Ectodermal cell (in vitro differentiated cells): ENCODE measurements around the gene PDZRN3.

Source experiments
- H3K27ac ChIP-seq: 2 replicates; pipeline ENCODE4 v1.7.0; 2013; ENCODE audit warnings: mild to moderate bottlenecking, low read depth, low read length; ENCODE audit not compliant: insufficient read depth, poor library complexity, severe bottlenecking
- H3K27me3 ChIP-seq: 2 replicates; pipeline ENCODE4 v1.7.0; 2013; ENCODE audit warnings: mild to moderate bottlenecking, low read length; ENCODE audit not compliant: insufficient read depth, control insufficient read depth, poor library complexity, severe bottlenecking
- H3K36me3 ChIP-seq: one replicate; pipeline ENCODE4 v1.7.0; 2013; ENCODE audit warnings: low read length; ENCODE audit not compliant: control insufficient read depth, insufficient read depth
- H3K4me1 ChIP-seq: one replicate; pipeline ENCODE4 v1.7.0; 2013; ENCODE audit warnings: low read length; ENCODE audit not compliant: control insufficient read depth, insufficient read depth
- H3K4me3 ChIP-seq: 2 replicates; pipeline ENCODE4 v1.7.0; 2013; ENCODE audit warnings: low read depth, low read length, control low read depth; ENCODE audit not compliant: insufficient read depth
- H3K9me3 ChIP-seq: 2 replicates; pipeline ENCODE4 v1.7.0; 2013; ENCODE audit warnings: mild to moderate bottlenecking, low read length, moderate library complexity; ENCODE audit not compliant: control insufficient read depth
- WGBS, 2 experiments: methylation state at CpG; one replicate each; pipeline ENCODE4 v1.1.7; 2013; ENCODE audit warnings: missing lambda C conversion rate in 2 of 2; 5-methylcytosine and 5-hydroxymethylcytosine counted together

PDZRN3 gene

GRCh38 chr3:73401616-73402279, 223.0 kb downstream of the PDZRN3 start:
- no peaks in the 10 kb centered on the region for H3K36me3 ChIP-seq
- 91 to 94% methylated on average over 7 of the region's 7 CpGs for WGBS, 2 experiments
- H3K9me3 ChIP-seq, result no peaks in the 10 kb centered on the region
- H3K4me3 ChIP-seq, result no peak overlapping the region
- H3K27me3 ChIP-seq, result no peaks in the 10 kb centered on the region
- H3K27ac ChIP-seq, result no peak overlapping the region
- peaks cover 13% of the 10 kb centered on the region for H3K4me1 ChIP-seq

- Histone ChIP-seq H3K36me3 (no peaks in the 10 kb centered on the region), H3K27ac (no peak overlapping the region), H3K4me3 (no peak overlapping the region), H3K27me3 (no peaks in the 10 kb centered on the region), H3K4me1 (peaks cover 13% of the 10 kb centered on the region), H3K9me3 (no peaks in the 10 kb centered on the region)
- 82 to 90% methylated on average over 6 of the region's 6 CpGs for WGBS, 2 experiments
These were observed 223.7 kb downstream of the PDZRN3 start for GRCh38 chr3:73401059-73401458.

- H3K27me3 ChIP-seq, result no peaks in the 10 kb centered on the region
- H3K27ac ChIP-seq, result no peak overlapping the region
- no peaks in the 10 kb centered on the region for H3K9me3 ChIP-seq
- WGBS, 2 experiments, result 96 to 100% methylated on average over 3 of the region's 3 CpGs
- H3K4me3 ChIP-seq, result no peak overlapping the region
- no peaks in the 10 kb centered on the region for H3K36me3 ChIP-seq
- H3K4me1 ChIP-seq, result peaks cover 13% of the 10 kb centered on the region
These were observed 225.0 kb downstream of the PDZRN3 start for GRCh38 chr3:73399666-73400253.

DNA sequence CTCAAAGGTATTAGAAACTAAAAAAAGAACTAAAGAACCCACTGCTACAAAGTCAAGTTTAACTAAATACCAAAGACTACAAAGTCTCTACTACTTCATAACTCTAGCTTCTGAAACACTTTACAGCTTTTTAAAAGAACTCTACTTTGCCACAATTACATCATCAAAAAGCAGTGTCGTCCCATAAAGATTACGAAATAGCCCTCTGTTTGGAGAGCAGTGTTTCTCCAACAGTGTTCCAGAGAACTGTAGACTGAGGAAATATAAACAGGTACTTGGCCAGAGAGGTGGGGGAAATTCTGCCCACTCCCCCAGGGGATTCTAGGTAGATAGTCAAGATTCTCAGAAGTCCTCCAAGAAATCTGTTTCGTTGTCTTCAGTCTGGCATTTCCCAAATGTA, 225.6 kb downstream of the PDZRN3 start:
- H3K4me1 ChIP-seq, result peaks cover 8% of the 10 kb centered on the region
- WGBS, 2 experiments, result 93% methylated on average over 3 of the region's 3 CpGs

GRCh38 chr3:73398084-73398483, 226.7 kb downstream of the PDZRN3 start:
- no peaks in the 10 kb centered on the region for H3K9me3 ChIP-seq
- no peak overlapping the region for H3K27ac ChIP-seq
- peaks cover 7% of the 10 kb centered on the region for H3K4me1 ChIP-seq
- H3K27me3 ChIP-seq, result no peaks in the 10 kb centered on the region
- H3K36me3 ChIP-seq, result no peaks in the 10 kb centered on the region
- 93 to 94% methylated on average over 8 of the region's 8 CpGs for WGBS, 2 experiments
- H3K4me3 ChIP-seq, result no peak overlapping the region

More for the DNA sequence above, 225.6 kb downstream of the PDZRN3 start:
- H3K4me3 ChIP-seq, result no peak overlapping the region
- H3K27me3 ChIP-seq, result no peaks in the 10 kb centered on the region
- no peaks in the 10 kb centered on the region for H3K9me3 ChIP-seq
- no peaks in the 10 kb centered on the region for H3K36me3 ChIP-seq
- no peak overlapping the region for H3K27ac ChIP-seq

GRCh38 chr3:73394240-73394639, 230.5 kb downstream of the PDZRN3 start:
- Histone ChIP-seq H3K4me3 (no peak overlapping the region), H3K9me3 (no peaks in the 10 kb centered on the region), H3K36me3 (no peaks in the 10 kb centered on the region), H3K27ac (no peak overlapping the region), H3K27me3 (no peaks in the 10 kb centered on the region), H3K4me1 (peaks cover 7% of the 10 kb centered on the region)
- WGBS, 2 experiments, result 95% methylated on average over 5 of the region's 5 CpGs

GRCh38 chr3:73393005-73393404, 231.7 kb downstream of the PDZRN3 start:
- WGBS, 2 experiments, result 91 to 94% methylated on average over 9 of the region's 9 CpGs
- Histone ChIP-seq H3K36me3 (no peaks in the 10 kb centered on the region), H3K9me3 (no peaks in the 10 kb centered on the region), H3K27ac (no peak overlapping the region), H3K27me3 (no peaks in the 10 kb centered on the region), H3K4me1 (peaks cover under 1% of the 10 kb centered on the region), H3K4me3 (no peak overlapping the region)

DNA sequence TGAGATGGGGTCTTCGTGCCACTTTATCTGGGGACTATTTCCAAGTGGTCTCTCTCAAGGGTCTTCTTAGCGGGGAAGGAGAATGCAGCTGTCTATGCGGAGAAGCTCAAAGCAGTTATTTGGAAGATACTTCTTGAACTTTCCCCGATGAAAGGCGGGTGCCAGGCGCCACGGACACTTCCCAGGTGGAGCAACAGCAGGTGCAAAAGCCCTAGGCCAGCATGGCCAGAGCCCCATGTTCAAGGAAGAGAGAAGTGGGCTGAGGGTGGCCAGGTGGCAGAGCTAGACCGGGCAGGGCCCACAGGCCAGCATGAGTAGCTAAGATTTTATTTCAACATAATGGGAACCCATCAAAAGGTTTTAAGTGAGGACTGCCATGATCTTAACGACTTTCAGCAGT, 232.8 kb downstream of the PDZRN3 start:
- H3K4me3 ChIP-seq, result no peak overlapping the region
- no peaks in the 10 kb centered on the region for H3K9me3 ChIP-seq
- H3K27ac ChIP-seq, result no peak overlapping the region
- no peaks in the 10 kb centered on the region for H3K36me3 ChIP-seq
- H3K4me1 ChIP-seq, result no peaks in the 10 kb centered on the region
- no peaks in the 10 kb centered on the region for H3K27me3 ChIP-seq
- WGBS, 2 experiments, result 96% methylated on average over 9 of the region's 9 CpGs

DNA sequence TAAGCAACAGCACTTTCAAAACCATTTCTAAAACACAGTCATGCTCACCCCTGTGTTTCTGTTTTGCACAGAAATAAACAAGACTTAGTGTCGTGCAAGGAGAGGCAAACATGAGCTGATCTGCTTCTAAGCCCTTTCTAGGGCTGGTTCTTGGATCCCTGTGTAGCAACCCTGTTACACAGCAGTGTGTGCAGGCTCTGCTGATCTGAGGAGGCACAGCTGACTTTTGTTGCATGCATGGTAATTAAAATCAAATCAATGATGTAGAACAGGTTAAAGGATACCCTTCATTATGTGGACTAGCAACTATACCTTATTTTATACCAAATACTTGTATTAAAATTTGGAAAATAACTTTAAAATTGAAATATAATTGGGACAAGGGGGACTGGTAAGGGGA, 234.8 kb downstream of the PDZRN3 start:
- no peaks in the 10 kb centered on the region for H3K36me3 ChIP-seq
- 95 to 98% methylated on average over 1 of the region's 1 CpG for WGBS, 2 experiments

DNA sequence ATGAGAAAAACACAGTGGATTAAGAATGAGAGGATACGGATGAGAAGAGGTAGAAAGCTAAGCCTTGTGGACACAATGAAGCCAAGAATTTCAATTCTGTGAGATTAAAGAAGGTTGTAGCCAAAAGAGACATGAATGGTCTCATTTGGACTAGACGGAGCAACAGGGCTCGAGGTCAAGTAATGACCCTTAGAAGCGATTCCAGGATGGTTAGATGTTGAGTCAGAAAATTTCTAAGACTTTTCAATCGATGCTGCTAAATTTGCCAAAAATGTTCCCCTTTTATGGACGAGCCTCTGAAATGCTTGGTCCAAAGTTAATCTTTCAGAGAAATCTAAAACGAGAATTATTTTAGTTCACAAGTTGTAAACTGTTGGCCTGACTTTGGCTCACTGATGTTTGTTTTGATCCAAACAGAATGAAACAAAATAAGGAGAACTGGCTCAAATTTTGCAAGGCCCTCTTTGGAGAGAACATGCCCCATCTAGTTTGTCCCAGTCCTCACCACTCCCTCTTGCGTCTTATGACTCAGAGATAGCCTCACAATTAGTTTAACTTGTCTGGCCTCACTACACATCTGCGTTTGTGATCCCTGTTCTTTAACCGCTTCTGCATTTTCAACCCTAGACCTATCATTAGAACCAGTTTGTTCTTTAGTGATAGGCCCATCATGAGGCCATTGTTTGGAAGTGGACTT, 235.5 kb downstream of the PDZRN3 start:
- WGBS, 2 experiments, result 95% methylated on average over 10 of the region's 10 CpGs
- no peaks in the 10 kb centered on the region for H3K36me3 ChIP-seq

More for the DNA sequence above, 234.8 kb downstream of the PDZRN3 start:
- no peaks in the 10 kb centered on the region for H3K9me3 ChIP-seq
- H3K4me1 ChIP-seq, result no peaks in the 10 kb centered on the region
- no peak overlapping the region for H3K4me3 ChIP-seq
- H3K27me3 ChIP-seq, result no peaks in the 10 kb centered on the region
- no peak overlapping the region for H3K27ac ChIP-seq

More for the DNA sequence above, 235.5 kb downstream of the PDZRN3 start:
- Histone ChIP-seq H3K4me3 (no peak overlapping the region), H3K9me3 (no peaks in the 10 kb centered on the region), H3K27me3 (no peaks in the 10 kb centered on the region), H3K27ac (no peak overlapping the region), H3K4me1 (no peaks in the 10 kb centered on the region)
